T-helper 1 cell treated with Interleukin-12 subunit alpha and Interleukin-12 subunit beta and Interleukin-4 antibody, amounts not matched to agents 30 ng/mL and 1 ng/mL, for 36 hours (primary cell): ENCODE measurements around the gene IP6K3. TPM values are rescaled to one million over a fixed set of nuclear protein-coding genes. Genes with fewer than 3 reads are reported as not detected.

Source experiments
- intact Hi-C: fragments of 100-400 bp; cut with micrococcal nuclease; formaldehyde crosslinking; loops from one replicate; pipeline ENCODE4 v1.15.1; 2024
- total RNA-seq: library from RNA; stranded (reverse); gene quantifications from 2 replicates; pipeline ENCODE4 v1.2.3, GENCODE V29; 2022

The IP6K3 gene
- total RNA-seq, 1 donor from 2014 or later: not detected

DNA sequence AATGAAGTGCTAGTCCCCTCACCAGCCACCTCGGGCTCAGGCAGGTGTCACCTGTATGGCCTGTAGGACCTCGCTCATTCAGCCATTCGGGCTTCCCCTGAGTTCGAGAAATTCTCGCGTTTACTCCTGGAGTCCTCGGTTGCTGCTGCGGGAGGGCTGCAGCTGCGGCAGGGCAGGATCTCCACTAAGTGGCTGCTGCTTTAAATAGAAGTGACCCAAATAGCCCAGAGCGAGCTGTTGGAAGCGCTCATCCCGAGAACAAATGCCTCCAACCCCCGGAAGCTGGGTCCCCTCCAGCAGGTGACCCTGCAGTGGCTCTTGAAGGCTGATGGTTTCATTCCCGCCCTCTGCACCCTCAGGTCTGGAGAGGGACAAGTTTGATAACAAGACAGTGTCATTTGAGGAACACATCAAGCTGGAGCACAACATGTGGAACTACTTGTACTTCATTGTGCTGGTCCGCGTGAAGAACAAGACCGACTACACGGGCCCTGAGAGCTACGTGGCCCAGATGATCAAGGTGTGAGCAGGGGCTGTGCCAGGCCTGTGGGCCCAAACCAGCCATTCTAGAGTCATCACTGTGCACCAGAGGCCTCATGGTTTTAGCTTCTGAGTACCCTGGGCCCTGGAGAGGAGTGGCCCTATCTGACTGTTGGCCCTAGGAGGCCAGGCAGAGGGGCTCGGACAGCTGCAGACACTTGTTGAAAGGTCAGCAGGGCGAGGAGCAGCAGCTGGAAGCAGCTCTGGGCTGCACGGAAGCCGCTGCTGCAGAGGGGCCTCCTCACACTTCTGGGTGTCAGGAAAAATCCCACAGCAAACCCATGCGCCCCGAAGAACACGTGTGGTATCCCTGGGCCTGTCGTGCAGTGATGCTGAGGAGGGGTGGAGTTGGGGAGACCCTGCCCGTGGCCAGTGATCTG is 53.3 kb downstream of the IP6K3 start:
- intact Hi-C loops: no loop called here

DNA sequence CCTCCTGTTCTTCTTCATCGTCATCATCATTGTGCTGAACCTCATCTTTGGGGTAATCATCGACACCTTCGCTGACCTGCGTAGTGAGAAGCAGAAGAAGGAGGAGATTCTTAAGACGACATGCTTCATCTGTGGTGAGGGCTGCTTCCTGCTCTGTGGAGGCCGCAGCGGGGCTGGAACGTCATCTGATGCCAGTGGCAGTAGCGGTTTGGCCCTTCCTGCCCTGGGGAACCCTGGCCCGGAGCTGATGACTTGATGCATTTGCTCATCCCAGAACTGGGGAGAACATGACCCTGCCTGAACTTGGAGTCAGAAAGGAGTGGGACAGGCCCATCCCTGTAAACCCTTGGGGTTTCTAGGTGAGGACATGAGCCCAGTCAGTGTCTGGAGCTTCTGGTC is 53.9 kb downstream of the IP6K3 start:
- intact Hi-C loops: no loop called here

DNA sequence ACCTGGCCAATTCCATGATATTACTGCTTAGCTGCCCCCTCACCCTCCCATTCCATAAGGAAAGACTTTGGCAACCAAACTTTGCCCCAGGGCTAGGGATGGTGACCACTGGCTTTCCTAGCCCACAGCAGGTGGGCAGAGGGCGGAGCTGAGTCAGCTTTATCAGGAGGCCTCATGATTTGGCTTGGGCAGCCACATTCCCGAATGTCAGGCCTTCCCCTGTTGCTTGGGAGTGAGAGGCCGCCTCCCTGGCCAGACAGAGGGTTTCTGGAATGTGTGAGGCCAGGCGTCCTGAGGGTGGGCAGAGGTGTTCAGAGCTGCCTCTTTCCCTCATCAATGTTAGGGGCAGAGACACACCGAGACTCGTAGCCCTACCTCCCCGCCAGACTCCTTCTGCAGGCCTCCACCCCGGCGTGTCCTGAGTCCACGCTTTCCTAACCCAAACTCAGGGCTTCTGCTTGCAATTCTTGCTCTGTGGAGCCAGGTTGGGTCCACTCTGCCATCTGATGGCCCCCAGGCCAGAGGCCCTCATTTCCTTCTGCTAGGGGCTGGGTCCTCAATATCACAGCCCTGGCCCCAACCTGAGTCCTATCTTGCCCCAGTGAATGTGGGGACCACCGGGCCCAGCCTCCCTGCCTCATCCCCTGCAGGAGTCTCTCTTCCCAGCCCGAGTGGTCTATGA is 54.5 kb downstream of the IP6K3 start:
- intact Hi-C loops: no loop called here

DNA sequence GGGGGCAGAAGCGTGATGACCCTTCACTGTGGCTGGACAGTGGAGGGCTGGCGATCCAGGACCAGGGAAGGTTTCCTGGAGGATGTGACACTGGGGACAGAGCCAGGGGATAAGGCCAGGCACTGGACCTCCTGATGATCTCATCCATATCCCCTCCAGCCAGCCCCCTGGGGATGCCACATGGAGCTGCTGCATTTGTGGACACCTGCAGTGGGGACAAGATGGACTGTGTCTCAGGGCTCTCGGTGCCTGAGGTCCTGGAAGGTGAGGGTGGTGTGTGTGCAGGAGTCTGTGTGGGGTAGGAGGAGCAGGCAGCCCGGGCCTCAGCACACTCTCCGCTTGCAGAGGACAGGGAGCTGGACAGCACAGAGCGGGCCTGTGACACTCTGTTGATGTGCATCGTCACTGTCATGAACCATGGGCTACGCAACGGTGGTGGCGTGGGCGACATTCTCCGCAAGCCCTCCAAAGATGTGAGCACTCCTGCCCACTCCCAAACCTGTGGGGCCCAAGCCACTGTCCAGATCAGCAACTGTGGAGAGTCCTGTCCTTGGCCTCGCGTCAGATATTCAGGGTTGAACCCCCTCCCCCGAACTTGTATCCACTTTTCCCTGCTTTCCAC is 55.1 kb downstream of the IP6K3 start:
- intact Hi-C loops: no loop called here

DNA sequence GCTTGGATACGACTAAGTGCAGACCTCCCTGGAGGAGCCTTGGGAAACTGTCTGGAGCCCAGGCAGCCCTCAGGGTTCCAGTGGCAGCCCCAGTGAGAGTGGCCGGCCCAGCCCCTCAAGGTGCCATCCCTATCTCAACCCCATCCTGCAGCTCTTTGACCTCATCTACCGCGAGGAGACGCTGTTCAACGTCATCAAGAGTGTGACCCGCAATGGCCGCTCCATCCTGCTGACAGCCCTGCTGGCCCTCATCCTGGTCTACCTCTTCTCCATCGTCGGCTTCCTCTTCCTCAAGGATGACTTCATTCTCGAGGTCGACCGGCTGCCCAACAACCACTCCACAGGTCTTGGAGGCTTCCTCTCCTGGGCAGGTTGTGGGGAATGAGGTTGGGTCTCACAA is 55.9 kb downstream of the IP6K3 start:
- intact Hi-C loops: no loop called here

DNA sequence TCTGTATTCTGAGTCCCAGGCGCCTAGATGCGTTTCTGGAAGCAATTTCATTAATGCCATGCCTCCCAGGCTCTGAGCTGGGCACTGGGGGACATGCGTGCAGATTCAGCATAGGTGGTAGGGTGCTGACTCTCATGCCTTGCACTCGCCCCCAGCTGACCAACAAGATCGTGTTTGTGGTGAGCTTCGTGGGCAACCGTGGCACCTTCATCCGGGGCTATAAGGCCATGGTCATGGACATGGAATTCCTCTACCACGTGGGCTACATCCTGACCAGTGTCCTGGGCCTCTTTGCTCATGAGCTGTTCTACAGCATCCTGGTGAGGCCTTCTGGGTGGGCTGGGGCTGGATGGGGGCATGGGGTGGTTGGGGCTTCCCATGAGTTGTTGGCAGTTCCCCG is 56.8 kb downstream of the IP6K3 start:
- intact Hi-C loops: no loop called here

DNA sequence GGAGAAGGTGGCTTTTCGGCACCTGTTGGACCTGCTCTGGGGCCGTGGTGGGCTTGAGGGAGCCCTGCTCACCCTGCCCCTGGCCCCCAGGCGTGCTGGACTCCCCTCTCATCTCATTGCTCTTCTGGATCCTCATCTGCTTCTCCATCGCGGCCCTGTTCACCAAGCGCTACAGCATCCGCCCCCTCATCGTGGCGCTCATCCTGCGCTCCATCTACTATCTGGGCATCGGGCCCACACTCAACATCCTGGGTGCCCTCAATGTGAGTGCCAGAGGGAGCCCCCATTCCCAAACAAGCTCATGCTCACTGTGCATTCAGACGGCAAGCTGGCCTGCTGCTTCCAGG is 57.6 kb downstream of the IP6K3 start:
- intact Hi-C loops: no loop called here

DNA sequence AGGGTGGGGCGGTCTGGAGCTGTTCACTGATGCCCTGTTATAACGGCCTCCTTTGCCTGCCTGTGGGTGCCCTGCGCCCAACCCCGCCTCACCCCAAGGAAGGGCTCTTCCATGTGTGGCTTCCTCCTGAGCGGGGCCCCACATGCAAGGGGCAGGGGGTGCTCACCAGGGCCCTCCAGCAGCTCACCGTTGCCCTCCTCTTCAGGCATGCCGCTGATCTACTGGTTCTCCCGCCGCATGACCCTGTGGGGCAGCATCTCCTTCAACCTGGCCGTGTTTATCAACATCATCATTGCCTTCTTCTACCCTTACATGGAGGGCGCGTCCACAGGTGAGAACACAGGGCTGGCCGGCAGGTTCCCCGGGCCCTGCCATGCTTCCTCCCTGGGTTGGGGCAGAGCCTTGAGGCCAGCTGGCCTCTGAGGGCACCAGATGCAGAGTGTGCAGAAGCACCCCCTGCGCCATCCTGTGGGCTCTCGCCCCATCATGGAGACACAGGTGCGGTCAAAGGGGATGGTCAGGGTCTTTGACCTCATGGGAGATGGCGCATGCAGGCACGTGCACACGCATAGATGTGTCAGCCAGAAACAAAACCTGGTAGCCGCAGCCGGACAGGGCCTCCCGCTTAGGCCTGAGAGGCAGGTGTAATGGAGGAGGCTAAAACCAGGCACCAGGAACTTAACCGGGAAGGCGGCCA is 58.1 kb downstream of the IP6K3 start:
- intact Hi-C loops: no loop called here

DNA sequence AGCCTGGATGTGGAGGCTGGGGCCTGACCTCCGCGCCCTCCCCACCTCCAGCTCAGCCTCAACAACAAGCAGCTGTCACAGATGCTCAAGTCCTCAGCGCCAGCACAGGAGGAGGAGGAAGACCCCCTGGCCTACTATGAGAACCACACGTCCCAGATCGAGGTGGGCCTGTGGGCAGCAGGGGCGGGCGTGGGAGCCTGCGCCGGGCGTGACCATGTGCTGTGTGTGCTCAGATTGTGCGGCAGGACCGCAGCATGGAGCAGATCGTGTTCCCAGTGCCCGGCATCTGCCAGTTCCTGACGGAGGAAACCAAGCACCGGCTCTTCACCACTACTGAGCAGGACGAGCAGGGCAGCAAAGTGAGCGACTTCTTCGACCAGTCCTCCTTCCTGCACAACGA is 58.7 kb downstream of the IP6K3 start:
- intact Hi-C loops: no loop called here

DNA sequence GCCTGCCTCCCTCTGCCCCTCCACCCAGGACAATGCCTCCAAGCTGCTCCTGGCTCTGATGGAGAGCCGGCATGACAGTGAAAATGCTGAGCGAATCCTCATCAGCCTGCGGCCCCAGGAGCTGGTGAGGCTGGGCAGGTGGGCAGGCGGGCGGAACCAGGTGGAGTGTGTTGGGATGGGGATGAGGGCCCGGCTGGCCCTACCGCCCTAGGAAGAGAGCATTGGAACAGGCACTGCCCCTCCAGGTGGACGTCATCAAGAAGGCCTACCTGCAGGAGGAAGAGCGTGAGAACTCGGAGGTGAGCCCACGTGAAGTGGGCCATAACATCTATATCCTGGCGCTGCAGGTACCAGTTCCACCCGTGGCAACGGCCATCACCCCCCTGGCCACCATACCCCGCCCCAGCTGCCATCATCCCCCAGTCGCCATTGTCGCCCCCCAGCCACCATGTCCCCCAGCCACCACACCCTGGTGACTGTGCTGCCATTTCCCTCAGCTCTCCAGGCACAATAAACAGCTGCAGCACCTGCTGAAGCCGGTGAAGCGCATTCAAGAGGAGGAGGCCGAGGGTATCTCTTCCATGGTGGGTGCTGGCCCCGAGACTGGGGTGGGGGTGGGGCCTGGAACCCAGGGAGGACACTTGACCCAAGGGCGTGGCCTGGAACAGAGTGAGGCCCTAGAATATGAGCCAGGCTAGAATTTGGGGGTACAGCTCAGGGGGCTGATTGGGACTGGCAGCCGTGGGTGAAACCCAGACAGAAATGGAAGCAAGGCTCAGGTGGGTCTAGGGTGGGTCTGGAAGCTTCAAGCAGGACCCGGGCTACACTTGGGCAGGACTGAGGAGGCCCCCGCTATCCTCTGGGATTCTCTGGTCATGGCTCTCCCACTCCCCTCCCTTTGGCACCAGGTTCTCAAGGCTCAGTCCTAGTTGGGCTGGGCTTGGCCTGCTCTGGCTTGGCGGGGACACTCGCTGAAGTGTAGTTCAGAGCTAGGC is 59.4 kb downstream of the IP6K3 start:
- intact Hi-C loops: no loop called here

DNA sequence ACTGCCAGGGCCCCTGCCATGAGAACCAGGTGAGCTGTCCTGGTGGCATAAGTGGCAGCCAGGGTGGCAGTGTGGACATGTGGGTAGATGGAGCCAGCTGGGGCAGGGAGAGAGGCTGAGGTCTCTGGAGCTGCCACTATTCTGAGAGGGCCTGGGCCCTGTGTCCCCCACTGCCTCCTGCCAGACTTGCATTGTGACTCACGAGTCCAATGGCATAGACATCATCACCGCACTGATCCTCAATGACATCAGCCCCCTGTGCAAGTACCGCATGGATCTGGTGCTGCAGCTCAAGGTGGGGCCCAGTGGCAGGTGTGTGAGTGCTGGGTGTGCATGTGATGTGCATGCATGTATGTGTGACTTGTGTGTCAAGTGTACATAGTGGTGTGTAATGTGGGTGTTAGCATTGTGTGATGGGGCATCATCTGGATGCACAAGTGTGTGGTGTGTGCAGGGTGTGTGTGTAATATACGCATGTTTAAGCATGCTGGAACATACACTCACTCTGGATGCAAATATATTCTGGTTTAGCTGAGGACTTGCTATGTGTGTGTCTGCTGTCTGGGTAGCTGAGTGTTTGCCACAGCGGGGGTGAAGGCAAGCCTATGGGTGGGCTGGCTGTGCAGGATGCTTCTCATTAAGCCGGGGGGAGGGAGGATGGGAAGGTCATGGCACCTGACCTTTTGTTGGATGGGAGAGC is 60.3 kb downstream of the IP6K3 start:
- intact Hi-C loops: no loop called here

DNA sequence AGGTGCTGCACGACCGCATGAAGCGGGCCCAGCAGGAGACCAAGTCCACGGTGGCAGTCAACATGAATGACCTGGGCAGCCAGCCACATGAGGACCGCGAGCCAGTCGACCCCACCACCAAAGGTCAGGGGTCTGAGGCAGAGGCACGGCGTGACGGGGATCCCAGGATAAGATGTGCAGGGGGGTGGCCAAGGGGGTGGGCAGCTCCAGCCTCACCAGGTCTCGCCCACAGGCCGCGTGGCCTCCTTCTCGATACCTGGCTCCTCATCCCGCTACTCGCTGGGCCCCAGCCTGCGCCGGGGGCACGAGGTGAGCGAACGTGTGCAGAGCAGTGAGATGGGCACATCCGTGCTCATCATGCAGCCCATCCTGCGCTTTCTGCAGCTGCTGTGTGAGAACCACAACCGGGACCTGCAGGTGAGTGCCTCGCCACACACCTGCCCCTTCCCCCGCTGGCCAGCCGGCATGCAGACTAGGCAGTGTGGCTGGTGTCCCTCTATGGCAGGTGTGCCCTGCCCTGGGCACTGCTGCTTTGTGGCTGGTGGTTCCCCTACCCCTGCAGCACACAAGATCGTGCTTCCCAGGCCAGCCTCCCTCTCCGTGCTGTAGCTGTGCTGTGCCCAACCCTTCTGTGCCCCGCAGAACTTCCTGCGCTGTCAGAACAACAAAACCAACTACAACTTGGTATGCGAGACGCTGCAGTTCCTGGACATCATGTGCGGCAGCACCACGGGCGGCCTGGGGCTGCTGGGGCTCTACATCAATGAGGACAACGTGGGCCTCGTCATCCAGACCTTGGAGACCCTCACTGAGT is 61.1 kb downstream of the IP6K3 start:
- intact Hi-C loops: no loop called here

DNA sequence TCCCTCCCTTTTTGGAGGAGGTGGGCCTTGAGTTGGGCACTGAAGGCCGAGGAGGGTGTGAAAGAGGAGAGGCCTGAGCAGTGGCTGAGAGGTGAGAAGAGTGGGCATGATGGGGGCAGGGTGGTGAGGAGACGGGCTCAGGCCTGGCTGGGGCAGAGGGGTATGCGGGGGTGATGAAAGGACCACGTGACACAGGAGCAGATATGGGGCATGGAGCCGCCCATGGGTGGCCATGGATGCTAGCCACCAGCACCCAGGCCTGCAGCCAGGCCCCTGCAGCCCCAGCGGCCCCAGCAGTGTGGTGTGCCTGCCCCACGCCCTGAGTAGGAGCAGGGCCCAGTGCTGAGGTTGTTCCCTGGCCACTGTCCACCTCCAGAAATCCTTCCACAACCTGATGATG is 61.7 kb downstream of the IP6K3 start:
- intact Hi-C loops: no loop called here

DNA sequence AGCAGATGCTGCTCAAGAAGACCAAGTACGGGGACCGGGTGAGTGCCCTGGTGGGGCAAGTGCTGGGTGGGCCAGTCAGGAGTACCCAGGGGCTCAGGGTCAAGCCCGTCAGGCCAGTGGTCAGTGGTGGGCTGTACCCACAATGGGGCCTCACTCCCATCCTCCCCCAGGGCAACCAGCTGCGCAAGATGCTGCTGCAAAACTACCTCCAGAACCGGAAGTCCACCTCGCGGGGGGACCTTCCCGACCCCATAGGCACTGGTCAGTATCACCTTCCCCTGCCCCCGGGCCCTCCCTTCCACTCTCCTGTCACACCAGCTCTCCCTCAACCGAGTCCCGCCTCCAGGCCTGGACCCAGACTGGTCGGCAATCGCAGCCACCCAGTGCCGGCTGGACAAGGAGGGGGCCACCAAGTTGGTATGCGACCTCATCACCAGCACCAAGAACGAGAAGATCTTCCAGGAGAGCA is 62.2 kb downstream of the IP6K3 start:
- intact Hi-C loops: no loop called here

DNA sequence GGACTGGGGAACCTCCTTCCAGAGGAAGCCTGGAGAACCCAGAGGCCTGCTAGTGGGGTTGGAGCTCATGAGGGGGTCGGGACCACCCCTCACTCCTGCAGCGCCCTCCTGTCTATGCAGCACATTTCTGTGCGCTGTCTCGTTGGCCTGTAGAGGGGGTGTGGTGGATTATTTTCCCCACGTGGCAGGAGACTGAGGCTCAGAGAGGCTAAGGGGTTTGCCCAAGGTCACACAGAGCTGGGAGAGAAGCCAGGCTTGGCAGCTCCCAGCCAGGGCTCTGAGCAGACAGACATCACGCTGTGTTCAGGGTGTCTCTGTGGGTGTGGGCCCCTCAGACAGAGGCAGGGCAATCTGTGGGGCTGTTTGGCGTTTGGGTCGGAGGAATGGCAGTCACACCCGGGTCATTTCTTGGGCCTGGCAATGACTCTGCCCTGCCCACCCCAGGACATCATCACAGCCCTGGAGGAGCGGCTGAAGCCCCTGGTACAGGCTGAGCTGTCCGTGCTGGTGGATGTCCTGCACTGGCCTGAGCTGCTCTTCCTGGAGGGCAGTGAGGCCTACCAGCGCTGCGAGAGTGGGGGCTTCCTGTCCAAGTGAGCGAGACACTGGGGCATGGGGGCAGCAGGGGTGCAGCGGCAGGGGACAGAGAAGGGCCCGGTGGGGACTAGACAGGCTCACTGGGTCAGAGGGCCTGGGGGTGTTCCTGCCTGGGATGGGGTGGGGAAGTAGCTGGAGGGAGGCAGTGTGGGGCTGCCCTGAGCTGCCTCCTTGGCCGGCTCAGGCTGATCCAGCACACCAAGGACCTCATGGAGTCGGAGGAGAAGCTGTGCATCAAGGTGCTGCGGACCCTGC is 62.9 kb downstream of the IP6K3 start:
- intact Hi-C loops: no loop called here

DNA sequence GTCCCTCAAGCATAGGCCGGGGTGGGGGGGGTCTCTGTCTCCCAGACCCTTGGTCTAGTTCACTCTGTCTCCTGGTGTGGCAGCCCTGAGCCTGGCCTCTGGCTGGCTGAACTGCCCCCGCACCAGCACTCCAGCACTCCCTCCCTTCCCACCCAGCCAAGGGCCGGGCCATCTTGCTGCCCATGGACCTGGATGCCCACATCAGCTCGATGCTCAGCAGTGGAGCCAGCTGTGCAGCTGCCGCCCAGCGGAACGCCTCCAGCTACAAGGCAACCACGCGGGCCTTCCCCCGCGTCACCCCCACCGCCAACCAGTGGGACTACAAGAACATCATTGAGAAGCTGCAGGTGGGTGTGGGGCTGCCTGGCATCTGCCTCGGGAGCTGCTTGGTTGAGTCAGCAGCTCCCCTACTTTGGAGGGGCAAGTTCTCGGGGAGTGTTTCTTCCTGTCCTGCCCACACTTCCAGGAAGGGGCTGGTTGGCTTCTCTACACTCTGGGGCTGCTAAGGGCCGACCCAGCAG is 63.6 kb downstream of the IP6K3 start:
- intact Hi-C loops: no loop called here

DNA sequence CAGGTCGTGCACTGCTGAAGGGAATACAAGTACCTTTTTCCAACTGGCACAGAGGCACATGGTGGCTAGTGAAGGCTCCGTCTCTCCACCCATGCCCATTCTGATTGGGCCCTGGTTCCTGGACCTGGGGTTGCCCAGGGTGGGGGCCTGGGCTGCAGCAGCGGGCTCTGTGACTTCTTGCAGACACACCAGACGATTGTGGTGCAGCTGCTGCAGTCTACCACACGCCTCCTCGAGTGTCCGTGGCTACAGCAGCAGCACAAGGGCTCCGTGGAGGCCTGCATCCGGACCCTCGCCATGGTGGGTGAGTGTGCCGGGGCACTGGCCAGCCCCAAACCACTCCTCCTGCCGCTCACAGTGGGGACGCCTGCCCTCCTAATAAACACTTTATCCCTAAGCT is 64.4 kb downstream of the IP6K3 start:
- intact Hi-C loops: no loop called here

DNA sequence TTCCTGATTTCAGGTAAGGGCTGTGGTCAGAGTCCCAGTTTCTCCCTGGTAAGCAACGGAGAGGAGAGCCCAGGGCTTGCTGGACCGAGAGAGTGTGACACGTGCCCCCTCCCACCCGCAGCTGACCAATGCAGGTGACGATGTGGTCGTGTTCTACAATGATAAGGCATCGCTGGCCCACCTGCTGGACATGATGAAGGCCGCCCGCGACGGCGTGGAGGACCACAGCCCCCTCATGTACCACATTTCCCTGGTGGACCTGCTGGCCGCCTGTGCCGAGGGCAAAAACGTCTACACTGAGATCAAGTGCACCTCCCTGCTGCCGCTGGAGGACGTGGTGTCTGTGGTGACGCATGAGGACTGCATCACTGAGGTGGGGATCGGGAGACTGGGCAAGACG is 66.9 kb downstream of the IP6K3 start:
- intact Hi-C loops: no loop called here
